ENCODE results near the gene GNAO1. TPM values are rescaled to one million over a fixed set of nuclear protein-coding genes. Genes with fewer than 3 reads are reported as not detected.

The GNAO1 gene
- total RNA-seq, 4 donors from 2014 or later = 0.67 to 4.0 (median 2.2) TPM

GRCh38 chr16:56320811-56321558 is 129.7 kb downstream of the GNAO1 start:
- H3K4me3 ChIP-seq (ENCODE audit: low read depth, poor library complexity, severe bottlenecking) = no peak overlapping the region
- intact Hi-C loops (cut with DNase I; ENCODE audit: low total_unique reads) = no loop called here
- WGBS, 2 donors = 68 to 72% methylated on average over 7 of the region's 7 CpGs
- TF ChIP-seq CTCF (IDR thresholded peaks at IDR 0.05) (no peak), POLR2A (IDR thresholded peaks at IDR 0.05) (no peak)
- DNase-seq (ENCODE audit: low spot score in 2 of 2) = no peak

- DNase-seq (ENCODE audit: low spot score in 2 of 2) = no peak
- no peak overlapping the region for H3K4me3 ChIP-seq (ENCODE audit: low read depth, poor library complexity, severe bottlenecking)
- TF ChIP-seq POLR2A (IDR thresholded peaks at IDR 0.05) (no peak), CTCF (IDR thresholded peaks at IDR 0.05) (no peak)
- 81 to 86% methylated on average over 9 of the region's 9 CpGs for WGBS, 2 donors
- intact Hi-C loops (cut with DNase I; ENCODE audit: low total_unique reads) = no loop called here
Measured at GRCh38 chr16:56321571-56321970, 130.3 kb downstream of the GNAO1 start.

- DNase-seq (ENCODE audit: low spot score in 2 of 2) = no peak
- TF ChIP-seq CTCF (IDR thresholded peaks at IDR 0.05) (no peak), POLR2A (IDR thresholded peaks at IDR 0.05) (no peak)
- intact Hi-C loops (cut with DNase I; ENCODE audit: low total_unique reads) = no loop called here
- WGBS, 2 donors = 61 to 67% methylated on average over 5 to 7 of the region's 9 CpGs
- H3K4me3 ChIP-seq (ENCODE audit: low read depth, poor library complexity, severe bottlenecking) = no peak overlapping the region
Measured at GRCh38 chr16:56324406-56324805, 133.1 kb downstream of the GNAO1 start.

GRCh38 chr16:56325956-56326355 is 134.7 kb downstream of the GNAO1 start:
- no peak for DNase-seq (ENCODE audit: low spot score in 2 of 2)
- no peak for TF ChIP-seq POLR2A (IDR thresholded peaks at IDR 0.05)
- no peak for TF ChIP-seq CTCF (IDR thresholded peaks at IDR 0.05)
- no peak overlapping the region for H3K4me3 ChIP-seq (ENCODE audit: low read depth, poor library complexity, severe bottlenecking)
- WGBS, 2 donors = 79 to 89% methylated on average over 6 of the region's 6 CpGs
- intact Hi-C loops (cut with DNase I; ENCODE audit: low total_unique reads) = no loop called here

GRCh38 chr16:56327071-56327928 is 136.0 kb downstream of the GNAO1 start:
- 86 to 87% methylated on average over 14 to 18 of the region's 18 CpGs for WGBS, 2 donors
- intact Hi-C loops (cut with DNase I; ENCODE audit: low total_unique reads) = no loop called here
- TF ChIP-seq POLR2A (IDR thresholded peaks at IDR 0.05) = no peak
- TF ChIP-seq CTCF (IDR thresholded peaks at IDR 0.05) = no peak
- DNase-seq (ENCODE audit: low spot score in 2 of 2) = no peak
- H3K4me3 ChIP-seq (ENCODE audit: low read depth, poor library complexity, severe bottlenecking) = no peak overlapping the region
